Panc1 (cell line): ENCODE results near the gene SLITRK3. TPM values are rescaled to one million over a fixed set of nuclear protein-coding genes. Genes with fewer than 3 reads are reported as not detected.

ENCODE experiments used
- ATAC-seq: fragments of 200-7000 bp; cut with Tn5 transposase; 2 replicates; pipeline ENCODE4 v1.9.1; 2020; ENCODE audit warnings: mild to moderate bottlenecking, moderate library complexity
- BruUV-seq: library from RNA; stranded (reverse); fragments of 400-500 nt; replicated peaks from 2 replicates; lab custom pipeline; 2021; lab: Mats Ljungman, UMichigan
- CTCF ChIA-PET: fragments of 300-600 bp; sonication (Branson Sonifier 250); formaldehyde crosslinking; loops from one replicate; lab custom pipeline; 2022; ENCODE audit warnings: antibody characterized with exemption; lab: Charles Lee
- POLR2A ChIA-PET: fragments of 300-600 bp; sonication (Branson Sonifier 250); formaldehyde crosslinking; loops from one replicate; lab custom pipeline; 2022; ENCODE audit warnings: antibody characterized with exemption; lab: Charles Lee
- DNase-seq: peaks from one replicate; pipeline ENCODE4 v3.0.0-alpha.2; 2010; ENCODE audit warnings: low read depth, low spot score
- H3K27ac ChIP-seq: 2 replicates; pipeline ENCODE4 v1.5.1; 2011; ENCODE audit warnings: mild to moderate bottlenecking, low read length, inconsistent platforms
- H3K27me3 ChIP-seq: fragments of 200-500 bp; sonication (Bioruptor generic); 2 replicates; pipeline ENCODE4 v1.6.0; 2014; ENCODE audit warnings: low read length, inconsistent platforms; ENCODE audit not compliant: control insufficient read depth, insufficient read depth
- H3K36me3 ChIP-seq: fragments of 200-500 bp; sonication (Bioruptor generic); 2 replicates; pipeline ENCODE4 v1.5.1; 2014; ENCODE audit warnings: inconsistent platforms, mild to moderate bottlenecking, low read length, moderate library complexity; ENCODE audit not compliant: control insufficient read depth, insufficient read depth
- H3K4me1 ChIP-seq: 2 replicates; pipeline ENCODE4 v1.5.1; 2011; ENCODE audit warnings: inconsistent platforms, mild to moderate bottlenecking, low read length, moderate library complexity; ENCODE audit not compliant: control insufficient read depth, insufficient read depth
- H3K4me3 ChIP-seq, 2 experiments: 2 replicates each; pipeline ENCODE4 v1.5.1; 2011 to 2012; ENCODE audit warnings: low read depth in 2 of 2, low read length in 2 of 2, mild to moderate bottlenecking in 2 of 2, inconsistent platforms in 1 of 2, moderate library complexity in 1 of 2
- H3K9me3 ChIP-seq: fragments of 200-500 bp; sonication (Bioruptor generic); 2 replicates; pipeline ENCODE4 v1.5.1; 2014; ENCODE audit warnings: low read depth, mild to moderate bottlenecking, inconsistent platforms, low read length, moderate library complexity; ENCODE audit not compliant: control insufficient read depth, insufficient read depth
- POLR2AphosphoS5 ChIP-seq: IDR thresholded peaks from 2 replicates; pipeline ENCODE4 v1.6.1; 2012; ENCODE audit warnings: mild to moderate bottlenecking, low read depth, low read length, moderate library complexity
- REST ChIP-seq, 2 experiments: IDR thresholded peaks; 2 replicates each; pipeline ENCODE4 v1.6.1; 2011 to 2012; ENCODE audit warnings: low read depth in 2 of 2, control low read depth in 1 of 2, low read length in 1 of 2, mild to moderate bottlenecking in 1 of 2, moderate library complexity in 1 of 2; ENCODE audit not compliant: insufficient read depth in 1 of 2
- SIN3A ChIP-seq: IDR thresholded peaks from 2 replicates; pipeline ENCODE4 v1.6.1; 2012; ENCODE audit warnings: low read depth, mild to moderate bottlenecking, low read length, moderate library complexity, borderline replicate concordance; ENCODE audit not compliant: insufficient read depth
- TCF7L2 ChIP-seq: IDR thresholded peaks from 2 replicates; pipeline ENCODE4 v1.6.1; 2011; ENCODE audit warnings: mild to moderate bottlenecking, low read depth, low read length, inconsistent platforms
- in situ Hi-C: cut with HindIII; loops from 2 replicates; pipeline ENCODE4 v1.10.0; 2016; ENCODE audit warnings: low sequenced_read_pairs, low pct_unique_long_range_greater_than_20kb
- intact Hi-C: fragments of 100-400 bp; cut with micrococcal nuclease; formaldehyde crosslinking; loops from one replicate; pipeline ENCODE4 v1.10.0; 2022; ENCODE audit not compliant: unreplicated experiment
- total RNA-seq: library from RNA; stranded (reverse); gene quantifications from one replicate; pipeline ENCODE4 v1.2.1, GENCODE V29; 2021; ENCODE audit not compliant: unreplicated experiment
- TF ChIP-seq, protein P1 (sequence below): fragments of 450-650 bp; IDR thresholded peaks from 2 replicates; pipeline ENCODE4 v1.5.1; 2017; ENCODE audit warnings: mild to moderate bottlenecking

Gene SLITRK3
- total RNA-seq, 1 experiment from 2014 or later: not detected

GRCh38 chr3:165193366-165194254, 2.6 kb downstream of the SLITRK3 start:
- no peaks in the 10 kb centered on the region for H3K9me3 ChIP-seq
- ATAC-seq: no peak
- intact Hi-C loops: no loop called here
- DNase-seq: no peak
- no peaks in the 10 kb centered on the region for H3K36me3 ChIP-seq
- H3K27me3 ChIP-seq: peaks cover 43% of the 10 kb centered on the region
- in situ Hi-C loops: no loop called here
- ChIA-PET POLR2A (no interaction called here), CTCF (interaction anchor here (0.5 to 0.6 kb wide), 2 partner anchors 13 to 582 kb away, joined by 3 read pairs; no protein-coding TSS in a partner anchor)
- H3K27ac ChIP-seq: no peak overlapping the region
- H3K4me3 ChIP-seq: peak overlapping the region; percentile 8 to 32; a peak in 3 of 4 replicates
- TF ChIP-seq REST (IDR thresholded peaks at IDR 0.05; ENCODE audit: insufficient read depth in 1 of 2, low read depth in 2 of 2, low read length in 1 of 2) (no peak), SIN3A (no peak), POLR2AphosphoS5 (no peak), TCF7L2 (no peak)
- TF ChIP-seq, protein P1, sequence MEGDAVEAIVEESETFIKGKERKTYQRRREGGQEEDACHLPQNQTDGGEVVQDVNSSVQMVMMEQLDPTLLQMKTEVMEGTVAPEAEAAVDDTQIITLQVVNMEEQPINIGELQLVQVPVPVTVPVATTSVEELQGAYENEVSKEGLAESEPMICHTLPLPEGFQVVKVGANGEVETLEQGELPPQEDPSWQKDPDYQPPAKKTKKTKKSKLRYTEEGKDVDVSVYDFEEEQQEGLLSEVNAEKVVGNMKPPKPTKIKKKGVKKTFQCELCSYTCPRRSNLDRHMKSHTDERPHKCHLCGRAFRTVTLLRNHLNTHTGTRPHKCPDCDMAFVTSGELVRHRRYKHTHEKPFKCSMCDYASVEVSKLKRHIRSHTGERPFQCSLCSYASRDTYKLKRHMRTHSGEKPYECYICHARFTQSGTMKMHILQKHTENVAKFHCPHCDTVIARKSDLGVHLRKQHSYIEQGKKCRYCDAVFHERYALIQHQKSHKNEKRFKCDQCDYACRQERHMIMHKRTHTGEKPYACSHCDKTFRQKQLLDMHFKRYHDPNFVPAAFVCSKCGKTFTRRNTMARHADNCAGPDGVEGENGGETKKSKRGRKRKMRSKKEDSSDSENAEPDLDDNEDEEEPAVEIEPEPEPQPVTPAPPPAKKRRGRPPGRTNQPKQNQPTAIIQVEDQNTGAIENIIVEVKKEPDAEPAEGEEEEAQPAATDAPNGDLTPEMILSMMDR: no peak
- peaks cover 19% of the 10 kb centered on the region for H3K4me1 ChIP-seq
- no TSS peak for BruUV-seq

GRCh38 chr3:165192610-165193192, 3.5 kb downstream of the SLITRK3 start:
- Histone ChIP-seq H3K4me3 (peak overlapping the region in 1 of 2 experiments; percentile 8; a peak in 1 of 4 replicates), H3K27ac (no peak overlapping the region), H3K27me3 (peaks cover 40% of the 10 kb centered on the region), H3K36me3 (no peaks in the 10 kb centered on the region), H3K4me1 (peaks cover 19% of the 10 kb centered on the region), H3K9me3 (no peaks in the 10 kb centered on the region)
- BruUV-seq: no TSS peak
- DNase-seq: no peak
- no peak; the same call in 1 of the 2 replicates for ATAC-seq
- ChIA-PET POLR2A (no interaction called here), CTCF (no interaction called here)
- no peak for TF ChIP-seq TCF7L2
- no peak for TF ChIP-seq SIN3A
- no peak for TF ChIP-seq POLR2AphosphoS5
- no peak for TF ChIP-seq REST (IDR thresholded peaks at IDR 0.05; ENCODE audit: insufficient read depth in 1 of 2, low read depth in 2 of 2, low read length in 1 of 2)
- TF ChIP-seq, protein P1: no peak
- in situ Hi-C loops (no loop called here), intact Hi-C loops (no loop called here)
